NT2/D1 (cell line): Measurements from ENCODE around the gene KCTD15.
A peak's percentile ranks its signal among the peaks of the same experiment; 100 is the strongest.
"Not testable (repeated sequence)": the region's sequence is repeated elsewhere in the genome, so short reads cannot be mapped to it uniquely, and the experiment has no call there.

Source experiments
- DNase-seq: peaks from one replicate; pipeline ENCODE4 v3.0.0-alpha.2; 2011; ENCODE audit warnings: low read depth, low spot score
- H3K27me3 ChIP-seq: 2 replicates; pipeline ENCODE4 v1.6.0; 2011; ENCODE audit warnings: mild to moderate bottlenecking; ENCODE audit not compliant: insufficient read length, insufficient read depth
- H3K36me3 ChIP-seq: 2 replicates; pipeline ENCODE4 v1.6.1; 2011; ENCODE audit warnings: mild to moderate bottlenecking, low read length, mixed read lengths; ENCODE audit not compliant: insufficient read depth, insufficient read length
- H3K4me1 ChIP-seq: 2 replicates; pipeline ENCODE4 v1.5.1; 2011; ENCODE audit not compliant: insufficient read depth, insufficient read length
- H3K4me3 ChIP-seq: 2 replicates; pipeline ENCODE4 v1.5.1; 2011; ENCODE audit warnings: low read depth; ENCODE audit not compliant: insufficient read length
- H3K9ac ChIP-seq: 2 replicates; pipeline ENCODE4 v1.6.0; 2011; ENCODE audit warnings: low read depth; ENCODE audit not compliant: insufficient read length
- H3K9me3 ChIP-seq: 2 replicates; pipeline ENCODE4 v1.5.1; 2011; ENCODE audit warnings: mild to moderate bottlenecking, low read length; ENCODE audit not compliant: insufficient read depth
- SUZ12 ChIP-seq: IDR thresholded peaks from 2 replicates; pipeline ENCODE4 v1.6.1; 2011; ENCODE audit not compliant: insufficient read length, insufficient read depth; ENCODE audit errors: extremely low read depth
- YY1 ChIP-seq: IDR thresholded peaks from 2 replicates; pipeline ENCODE4 v1.6.1; 2011; ENCODE audit not compliant: insufficient read length, insufficient read depth
- ZNF274 ChIP-seq: IDR thresholded peaks from 2 replicates; pipeline ENCODE4 v1.6.1; 2011; ENCODE audit warnings: mild to moderate bottlenecking, low read depth, low read length

KCTD15 gene

DNA sequence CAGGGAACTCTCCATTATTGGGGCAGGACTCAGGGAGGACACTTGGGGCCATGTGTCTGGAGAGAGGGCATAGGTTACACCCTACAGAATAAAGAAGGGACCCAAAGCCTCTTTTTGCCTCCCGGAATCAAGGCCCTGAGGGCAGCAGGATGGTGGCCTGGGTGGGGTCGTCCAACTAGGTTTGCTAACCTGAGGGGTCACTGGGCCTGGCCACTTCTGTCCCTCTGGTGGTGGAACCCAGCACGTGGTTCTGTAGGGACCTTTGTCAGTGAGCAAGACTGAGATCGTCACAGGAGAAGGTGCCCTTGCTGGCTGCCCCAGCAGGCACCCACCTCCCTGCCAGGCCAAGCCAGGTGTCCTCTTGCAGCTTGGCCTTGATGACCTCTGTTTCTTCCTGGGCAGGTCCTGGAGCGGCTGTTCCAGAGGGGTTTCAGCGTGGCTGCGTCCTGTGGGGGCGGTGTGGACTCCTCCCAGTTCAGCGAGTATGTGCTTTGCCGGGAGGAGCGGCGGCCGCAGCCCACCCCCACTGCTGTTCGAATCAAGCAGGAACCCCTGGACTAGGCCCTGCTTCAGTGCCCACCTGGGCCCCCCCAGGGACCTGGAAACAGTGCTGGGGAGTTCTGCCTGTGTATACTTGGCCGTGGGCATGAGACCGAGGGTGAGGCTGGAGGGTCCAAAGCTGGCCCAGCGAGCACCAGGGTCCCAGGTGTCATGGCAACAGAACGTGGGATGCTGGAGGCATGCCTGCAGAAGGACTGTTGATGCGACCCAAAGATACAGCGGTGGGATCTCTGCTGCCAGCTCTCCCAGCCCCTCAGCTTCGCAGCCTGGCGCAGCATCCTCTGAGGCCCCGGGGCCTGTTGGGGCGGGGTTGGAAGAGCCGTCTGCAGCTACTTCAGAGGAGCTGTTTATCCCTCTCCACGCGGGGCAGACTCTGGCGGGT lies 16.0 kb downstream of the KCTD15 start:
- no peak for DNase-seq
- H3K9ac ChIP-seq: peak overlapping the region; percentile 42
- H3K4me1 ChIP-seq: peaks cover 5% of the 10 kb centered on the region
- TF ChIP-seq SUZ12 (no peak), ZNF274 (no peak)
- H3K4me3 ChIP-seq: no peak overlapping the region
- H3K9me3 ChIP-seq: no peaks in the 10 kb centered on the region
- H3K27me3 ChIP-seq: no peaks in the 10 kb centered on the region
- peaks cover 73% of the 10 kb centered on the region for H3K36me3 ChIP-seq

DNA sequence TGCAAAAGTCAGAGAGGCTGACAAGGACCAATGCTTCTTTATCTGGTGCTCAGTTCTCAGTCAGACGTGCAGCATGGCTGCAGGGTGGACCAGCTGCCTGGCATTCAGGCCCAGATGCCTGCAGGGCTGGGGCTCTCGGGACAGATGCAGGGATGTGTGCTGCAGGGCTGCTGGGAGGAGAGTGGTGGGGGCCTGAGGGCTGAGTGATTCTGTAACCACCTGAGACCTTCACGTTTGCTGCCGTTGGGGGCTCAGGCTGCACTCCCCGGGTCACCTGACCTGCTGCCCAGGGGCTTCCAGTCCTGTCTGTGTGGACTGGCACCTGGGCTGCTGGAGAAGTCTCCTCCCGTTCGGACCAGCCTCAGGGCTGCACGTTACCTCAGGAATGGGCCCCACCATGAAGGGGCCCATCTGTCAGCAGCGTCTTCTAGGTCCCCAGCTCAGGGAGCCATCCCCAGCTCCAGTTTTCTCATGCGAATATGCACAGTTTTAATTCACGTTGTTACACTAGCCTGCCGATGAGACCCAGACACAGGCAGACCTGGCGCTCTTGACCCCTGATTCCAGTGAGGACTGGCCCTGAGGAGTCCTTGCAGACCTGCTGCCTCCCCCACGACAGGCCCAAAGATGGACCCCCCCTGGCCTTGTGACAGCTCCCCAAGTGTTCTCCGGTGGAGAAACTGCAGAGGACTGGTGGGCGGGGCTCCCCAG lies 16.9 kb downstream of the KCTD15 start:
- no peak for TF ChIP-seq SUZ12
- TF ChIP-seq ZNF274: no peak
- no peak for TF ChIP-seq YY1
- Histone ChIP-seq H3K4me3 (no peak overlapping the region), H3K27me3 (no peaks in the 10 kb centered on the region), H3K9me3 (no peaks in the 10 kb centered on the region), H3K36me3 (peaks cover 64% of the 10 kb centered on the region), H3K4me1 (peaks cover 5% of the 10 kb centered on the region), H3K9ac (no peak overlapping the region)
- no peak for DNase-seq

DNA sequence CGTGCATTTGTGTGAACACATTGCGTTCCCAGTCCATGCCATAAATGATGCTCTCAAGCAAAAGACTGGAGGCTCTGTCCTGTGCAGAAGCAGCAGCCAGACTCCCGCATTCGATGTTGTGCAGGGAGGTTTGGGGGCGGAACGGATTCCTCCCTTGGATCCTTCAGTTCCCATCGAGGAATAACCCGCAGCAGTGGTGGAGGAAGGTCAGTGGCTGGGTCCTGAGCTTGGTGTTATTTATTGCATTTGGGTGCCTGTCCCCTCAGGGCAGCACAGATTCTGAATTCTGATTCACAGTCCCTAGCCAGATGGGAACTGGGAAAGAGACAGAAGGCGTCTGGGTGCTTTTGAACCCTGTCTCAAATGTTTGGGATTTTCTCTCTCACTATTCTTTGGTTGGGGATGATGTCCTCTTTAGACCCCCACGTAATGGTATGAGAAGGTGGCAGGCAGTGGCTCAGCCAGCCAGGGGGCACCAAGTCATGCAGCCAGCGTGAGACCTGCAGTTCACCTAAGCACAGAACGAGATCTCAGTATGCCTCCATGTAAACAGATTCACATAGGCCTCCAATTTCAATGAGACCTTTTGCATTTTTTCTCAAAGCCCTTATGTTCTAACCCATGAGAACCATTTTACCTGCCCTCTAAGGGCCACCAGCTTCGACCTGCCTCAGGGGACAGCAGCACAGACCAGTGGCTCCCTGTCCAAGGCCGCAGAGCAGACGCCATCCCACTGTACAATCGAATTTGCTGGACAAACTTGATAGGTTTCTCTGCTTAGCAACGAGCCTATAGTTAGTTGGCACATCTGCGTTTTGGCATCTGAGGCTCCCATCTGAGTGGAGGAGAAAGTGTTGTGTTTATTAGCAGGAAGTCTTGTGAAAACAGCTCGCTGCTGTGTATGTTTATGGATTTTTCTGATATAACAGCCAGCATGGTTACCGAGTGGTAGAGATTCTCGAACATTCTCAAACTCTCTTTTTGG lies 17.8 kb downstream of the KCTD15 start:
- Histone ChIP-seq H3K4me1 (peaks cover 5% of the 10 kb centered on the region), H3K36me3 (peaks cover 55% of the 10 kb centered on the region), H3K9ac (no peak overlapping the region), H3K9me3 (no peaks in the 10 kb centered on the region), H3K4me3 (no peak overlapping the region), H3K27me3 (no peaks in the 10 kb centered on the region)
- DNase-seq: no peak
- TF ChIP-seq ZNF274 (no peak), YY1 (no peak), SUZ12 (no peak)

DNA sequence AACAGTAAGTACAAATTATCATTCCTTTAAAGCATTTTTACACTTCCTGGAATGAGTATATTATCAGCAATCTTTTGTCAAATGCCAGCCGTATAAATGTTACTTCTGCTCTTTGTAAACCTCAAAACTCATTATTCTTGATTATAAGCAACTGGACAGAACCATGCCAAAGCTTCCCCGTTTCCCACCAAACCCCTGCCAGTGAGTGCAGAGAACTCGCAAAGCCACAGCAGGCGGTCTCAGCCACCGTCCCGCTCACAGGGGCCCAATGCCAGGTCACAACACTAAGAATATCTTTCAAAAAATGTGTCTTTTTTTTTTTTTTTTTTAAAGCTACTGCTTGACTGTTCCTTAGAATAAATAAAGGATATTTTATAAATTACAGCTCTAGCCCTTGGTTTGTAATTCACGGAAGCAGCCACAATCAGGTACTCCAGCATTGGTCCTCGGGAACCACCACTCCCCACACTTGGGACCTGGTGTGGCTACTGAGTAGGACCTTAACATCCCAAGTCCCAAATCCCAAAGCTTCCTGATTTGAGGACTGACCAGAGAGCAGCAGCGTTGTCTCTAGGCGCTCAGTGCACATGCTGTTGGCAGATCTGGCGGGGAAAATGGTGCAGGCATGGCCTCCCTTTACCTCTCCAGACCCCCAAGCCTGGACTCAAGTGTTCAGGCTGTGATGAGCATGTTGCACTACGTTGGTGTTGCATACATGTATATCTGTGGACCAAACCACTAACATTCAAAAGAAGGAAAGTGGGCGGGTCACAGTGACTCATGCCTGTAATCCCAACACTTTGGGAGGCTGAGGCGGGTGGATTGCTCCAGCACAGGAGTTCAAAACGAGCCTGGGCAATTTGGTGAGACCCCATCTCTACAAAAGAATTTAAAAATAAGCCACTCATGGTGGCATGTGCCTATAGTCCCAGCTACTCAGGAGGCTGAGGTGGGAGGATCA lies 19.0 kb downstream of the KCTD15 start:
- peaks cover 45% of the 10 kb centered on the region for H3K36me3 ChIP-seq
- no peaks in the 10 kb centered on the region for H3K9me3 ChIP-seq

DNA sequence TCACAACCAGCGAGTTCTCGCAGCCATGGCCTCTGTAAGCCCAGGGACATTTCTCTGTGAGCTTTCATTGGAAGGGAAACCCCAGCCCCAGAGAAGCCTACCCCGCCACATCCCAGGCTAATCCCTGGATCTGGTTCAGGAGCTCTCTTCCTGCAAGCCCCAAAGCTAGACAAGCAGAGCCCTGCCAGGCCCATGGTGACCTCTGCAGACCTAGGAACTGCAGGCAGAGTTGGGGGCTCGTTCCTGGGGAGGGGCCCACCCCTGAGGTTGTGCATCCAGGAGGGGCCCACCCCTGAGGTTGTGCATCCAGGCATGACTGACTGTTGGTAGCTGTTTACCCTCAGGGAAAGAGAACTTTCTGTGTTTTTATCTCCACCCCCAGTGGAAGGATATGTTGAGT lies 21.7 kb downstream of the KCTD15 start:
- Histone ChIP-seq H3K4me3 (no peak overlapping the region), H3K27me3 (no peaks in the 10 kb centered on the region), H3K4me1 (peaks cover 9% of the 10 kb centered on the region), H3K9ac (no peak overlapping the region), H3K36me3 (peaks cover 18% of the 10 kb centered on the region), H3K9me3 (no peaks in the 10 kb centered on the region)
- no peak for TF ChIP-seq SUZ12
- TF ChIP-seq YY1: no peak
- no peak for TF ChIP-seq ZNF274
- no peak for DNase-seq

More for the DNA sequence above, 19.0 kb downstream of the KCTD15 start:
- Histone ChIP-seq H3K4me3 (no peak overlapping the region), H3K4me1 (peaks cover 9% of the 10 kb centered on the region), H3K9ac (no peak overlapping the region), H3K27me3 (no peaks in the 10 kb centered on the region)
- no peak for DNase-seq
- no peak for TF ChIP-seq YY1

DNA sequence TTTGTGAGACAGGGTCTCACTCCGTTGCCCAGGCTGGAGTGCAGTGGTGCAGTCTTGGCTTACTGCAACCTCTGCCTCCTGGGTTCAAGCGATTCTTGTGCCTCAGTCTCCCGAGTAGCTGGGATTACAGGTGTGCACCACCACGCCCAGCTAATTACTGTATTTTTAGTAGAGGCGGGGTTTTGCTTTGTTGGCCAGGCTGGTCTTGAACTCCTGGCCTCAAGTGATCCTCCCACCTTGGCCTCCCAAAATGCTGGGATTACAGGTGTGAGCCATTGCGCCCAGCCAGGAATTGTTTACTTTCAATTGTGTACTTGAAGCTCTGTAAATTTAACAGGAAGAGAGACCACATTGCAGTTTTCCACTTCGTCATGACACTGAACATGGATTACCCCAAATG lies 22.4 kb downstream of the KCTD15 start:
- H3K9ac ChIP-seq, H3K27me3 ChIP-seq, DNase-seq, H3K9me3 ChIP-seq, H3K4me3 ChIP-seq, H3K4me1 ChIP-seq: not testable (repeated sequence)
- H3K36me3 ChIP-seq: peaks cover 12% of the 10 kb centered on the region
